ENCODE data around the gene LY86.
"Not testable (repeated sequence)": the region's sequence is repeated elsewhere in the genome, so short reads cannot be mapped to it uniquely, and the experiment has no call there.

The LY86 gene

DNA sequence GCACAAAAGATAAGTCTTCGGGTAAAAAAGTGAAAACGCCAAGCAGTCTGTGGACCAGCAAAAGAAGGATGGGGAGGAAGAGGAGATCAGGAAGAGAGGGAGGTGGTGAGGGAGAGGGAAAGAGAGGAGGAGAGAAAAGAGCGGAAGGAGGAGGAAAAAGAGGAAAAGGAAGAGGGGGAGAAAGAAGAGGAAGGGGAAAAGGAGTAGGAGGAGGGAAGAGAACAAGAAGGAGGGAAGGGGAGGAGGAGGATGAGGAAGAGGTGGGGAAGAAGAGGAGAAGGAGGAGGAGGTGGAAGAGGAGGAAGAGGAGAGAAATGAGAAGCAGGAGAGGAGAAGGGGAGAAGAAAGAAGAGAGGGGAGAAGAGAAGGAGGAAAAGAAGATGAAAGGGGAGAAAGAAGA is 6.5 kb downstream of the LY86 start:
- in situ Hi-C loops (cut with HindIII; ENCODE audit: low sequenced_read_pairs) = no loop called here

DNA sequence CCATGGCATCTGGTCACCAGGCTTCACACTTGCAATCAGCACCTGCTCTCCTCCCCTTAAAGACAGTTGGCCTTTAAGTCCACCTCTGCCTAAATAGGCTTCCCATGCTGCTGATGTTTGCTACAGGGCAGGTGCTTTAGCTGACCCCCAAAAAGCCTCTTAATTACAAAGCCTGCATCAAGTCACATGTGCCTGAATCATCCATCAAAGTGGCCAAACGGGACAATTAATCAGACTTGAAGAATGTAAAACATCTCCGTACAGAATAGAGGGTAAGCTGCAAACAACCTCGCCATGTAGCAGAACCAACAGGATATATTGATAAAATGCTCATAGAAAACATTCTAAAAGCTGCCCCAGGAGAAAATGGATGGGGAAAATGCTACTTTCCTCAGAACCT is 7.4 kb downstream of the LY86 start:
- in situ Hi-C loops (cut with HindIII; ENCODE audit: low sequenced_read_pairs) = no loop called here

DNA sequence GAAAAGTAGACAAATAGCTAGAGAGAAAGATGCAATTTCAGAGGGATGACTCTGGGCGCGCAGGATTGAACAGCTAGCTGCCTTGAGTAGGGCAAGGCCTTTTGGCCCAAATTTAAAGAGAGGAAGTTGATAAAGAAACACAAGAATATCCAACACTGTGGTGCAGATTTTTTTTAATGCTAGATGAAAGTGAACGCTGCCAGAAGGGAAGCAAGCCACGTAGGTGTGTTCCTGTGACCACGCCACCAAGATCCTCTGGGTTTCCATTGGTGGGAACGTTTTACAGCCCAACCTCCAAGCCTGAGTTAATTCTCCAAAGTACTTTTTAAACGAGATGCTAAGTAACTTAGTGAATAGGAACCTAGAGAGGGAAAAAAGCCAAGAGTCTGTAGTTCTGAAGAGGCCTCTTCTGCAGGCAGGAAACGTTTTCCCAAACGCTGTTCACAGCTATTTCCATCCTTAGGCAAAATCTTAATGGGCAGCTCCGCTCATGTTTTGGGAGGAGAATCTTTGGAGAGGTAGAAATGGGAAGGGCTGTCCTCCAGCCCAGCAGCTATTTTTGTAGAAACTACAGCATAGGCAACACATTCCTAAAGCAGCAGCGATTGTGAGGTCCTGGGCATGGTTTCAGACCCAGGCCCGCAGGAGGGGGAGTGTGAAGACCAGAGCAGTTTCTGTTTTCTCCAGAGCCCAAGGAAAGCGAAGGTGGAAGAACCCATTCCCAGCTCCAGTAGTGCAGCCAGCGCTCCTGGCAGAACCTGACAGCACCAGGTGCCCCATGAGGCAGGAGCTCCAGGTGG is 8.2 kb downstream of the LY86 start:
- in situ Hi-C loops (cut with HindIII; ENCODE audit: low sequenced_read_pairs) = no loop called here

DNA sequence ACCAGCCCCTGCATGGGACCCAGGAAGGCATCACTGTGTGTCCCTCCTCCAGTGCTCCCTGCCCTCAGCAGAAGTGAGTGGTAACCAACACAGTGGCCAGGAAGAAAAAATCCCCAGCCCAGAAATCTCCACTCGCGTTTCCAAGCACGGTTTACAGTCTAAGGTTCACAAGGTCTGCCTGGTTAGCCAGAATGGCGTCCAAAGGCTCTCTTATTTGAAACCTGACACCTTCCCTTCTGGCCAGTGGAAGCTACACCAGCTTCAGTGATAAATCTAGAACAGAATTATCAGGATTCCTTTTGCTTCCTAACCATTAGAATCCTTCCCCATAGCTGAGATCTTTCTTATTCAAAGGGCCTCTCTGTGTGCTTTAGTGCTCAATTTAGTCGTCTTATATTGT is 9.2 kb downstream of the LY86 start:
- in situ Hi-C loops (cut with HindIII; ENCODE audit: low sequenced_read_pairs) = no loop called here

DNA sequence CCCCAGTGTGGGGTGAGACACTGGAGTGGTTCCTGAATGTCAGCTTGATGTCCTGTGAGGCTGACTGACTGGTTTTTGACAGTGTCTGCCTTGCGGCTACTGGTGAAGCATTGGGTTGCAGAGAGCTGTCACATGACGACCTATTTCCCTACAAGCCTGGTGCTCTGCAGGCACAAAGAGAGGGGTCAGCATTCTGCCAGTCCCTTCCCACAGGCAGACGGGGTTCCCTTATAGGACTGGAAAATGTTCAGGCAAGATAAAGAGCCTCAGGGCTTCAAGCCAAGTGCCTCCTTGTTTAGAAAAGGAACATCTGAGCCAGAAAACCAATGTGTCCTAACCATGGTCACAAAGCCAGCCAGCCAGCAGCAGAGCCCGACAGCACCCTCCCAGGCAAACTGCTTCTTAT is 11.0 kb downstream of the LY86 start:
- in situ Hi-C loops (cut with HindIII; ENCODE audit: low sequenced_read_pairs) = no loop called here

DNA sequence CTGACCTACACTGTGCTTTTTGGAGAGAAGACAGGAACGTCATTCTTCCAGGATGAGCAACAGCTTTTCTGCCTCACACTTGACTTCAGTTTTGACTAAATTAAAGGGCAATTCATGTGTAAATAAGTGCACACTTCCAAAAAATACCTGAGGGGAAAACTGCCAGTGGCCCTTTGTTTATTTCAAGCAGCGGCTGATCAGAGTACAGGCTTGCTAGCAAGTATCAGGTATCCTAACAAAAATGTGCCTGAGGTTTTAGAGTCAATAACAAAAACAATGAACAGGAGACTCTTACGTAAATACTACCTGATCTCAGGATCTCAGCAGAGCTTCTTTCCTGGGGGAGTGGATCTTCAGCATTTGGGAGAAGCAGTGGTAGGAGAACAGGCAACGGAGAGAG is 12.4 kb downstream of the LY86 start:
- in situ Hi-C loops (cut with HindIII; ENCODE audit: low sequenced_read_pairs) = no loop called here

DNA sequence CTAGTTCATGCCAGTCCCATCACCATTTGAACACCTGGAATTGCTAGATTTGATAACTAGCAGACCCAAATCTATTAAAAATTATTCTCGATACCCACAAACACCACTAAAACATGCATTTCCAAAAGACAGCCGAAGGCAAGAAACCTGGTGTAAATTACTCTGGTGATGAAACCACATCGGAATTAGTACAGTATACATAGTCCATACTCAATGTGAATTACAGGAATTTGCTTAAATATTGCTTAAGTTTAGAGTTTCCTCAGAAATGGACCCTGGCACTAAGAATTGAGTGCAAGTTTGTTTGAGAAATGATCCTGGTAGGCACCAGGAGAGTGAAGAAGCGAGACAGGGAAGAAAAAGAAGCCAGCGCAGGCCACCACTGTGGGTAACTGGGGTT is 13.7 kb downstream of the LY86 start:
- in situ Hi-C loops (cut with HindIII; ENCODE audit: low sequenced_read_pairs) = no loop called here

DNA sequence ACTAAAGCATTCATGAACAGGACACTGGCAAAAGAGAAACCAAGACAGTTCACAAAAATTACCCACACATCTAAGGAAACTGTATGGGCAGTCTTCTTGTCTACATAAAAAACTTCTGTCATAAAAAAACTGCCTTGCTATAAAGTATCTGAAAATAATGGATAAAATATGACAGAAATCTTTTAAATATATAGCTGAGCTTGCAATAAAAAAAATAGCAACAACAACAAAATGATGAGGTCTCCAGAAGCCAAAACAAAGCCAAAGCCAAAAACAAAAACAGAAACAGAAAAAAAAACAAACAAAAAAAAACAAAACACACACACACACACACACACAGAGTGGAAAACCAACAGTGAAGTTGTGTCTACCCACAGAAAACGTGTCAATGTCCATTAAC is 14.8 kb downstream of the LY86 start:
- in situ Hi-C loops (cut with HindIII; ENCODE audit: low sequenced_read_pairs) = no loop called here

DNA sequence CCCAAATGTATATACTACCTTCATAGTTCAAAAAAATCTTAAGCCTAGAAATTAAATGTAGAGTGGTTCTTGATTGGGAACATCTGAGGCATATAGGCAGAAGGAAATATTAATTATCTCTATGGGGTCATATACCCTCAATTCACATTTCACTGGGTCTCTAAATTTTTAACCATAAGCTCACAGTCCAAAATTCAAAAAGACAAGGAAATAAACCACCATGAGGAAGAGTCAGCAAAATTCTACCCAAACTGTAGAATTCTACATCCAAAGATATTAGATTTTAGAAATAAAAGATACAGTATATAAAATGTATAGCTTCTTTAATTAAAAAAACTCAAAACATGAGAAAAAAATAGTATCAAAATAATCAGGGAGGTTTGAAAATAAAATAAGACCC is 15.5 kb downstream of the LY86 start:
- in situ Hi-C loops (cut with HindIII; ENCODE audit: low sequenced_read_pairs) = no loop called here

DNA sequence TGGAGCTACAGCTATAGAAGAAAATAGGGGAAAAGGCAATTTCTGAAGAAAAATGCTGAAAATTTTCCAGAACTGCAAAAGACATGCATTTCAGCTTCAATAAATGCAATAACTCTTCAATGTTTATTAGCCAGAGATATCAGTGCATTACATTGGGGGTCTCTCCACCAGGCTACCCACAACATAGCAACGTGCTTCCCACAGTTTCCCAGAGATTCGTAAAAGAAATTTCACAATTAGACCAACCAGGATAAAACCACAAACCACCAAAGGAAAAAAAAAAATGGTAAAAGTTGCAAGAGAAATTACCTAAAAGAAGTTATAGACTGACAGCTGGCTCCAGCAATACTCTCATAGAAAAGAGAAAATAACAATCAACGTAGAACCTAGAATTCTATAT is 16.0 kb downstream of the LY86 start:
- in situ Hi-C loops (cut with HindIII; ENCODE audit: low sequenced_read_pairs) = no loop called here

DNA sequence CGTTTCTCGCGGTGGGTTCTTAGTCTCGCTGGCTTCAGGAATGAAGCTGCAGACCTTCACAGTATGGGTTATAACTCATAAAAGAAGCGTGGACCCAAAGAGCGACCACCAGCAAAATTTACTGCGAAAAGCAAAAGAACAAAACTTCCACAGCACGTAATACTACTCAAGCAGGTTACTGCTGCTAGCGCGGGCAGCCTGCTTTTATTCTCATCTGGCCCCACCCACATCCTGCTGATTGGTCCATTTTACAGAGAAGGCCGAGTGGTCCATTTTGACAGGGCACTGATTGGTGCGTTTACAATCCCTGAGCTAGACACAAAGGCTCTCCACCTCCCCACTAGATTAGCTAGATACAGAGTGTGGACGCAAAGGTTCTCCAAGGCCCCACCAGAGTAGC is 17.4 kb downstream of the LY86 start:
- in situ Hi-C loops (cut with HindIII; ENCODE audit: low sequenced_read_pairs) = no loop called here

DNA sequence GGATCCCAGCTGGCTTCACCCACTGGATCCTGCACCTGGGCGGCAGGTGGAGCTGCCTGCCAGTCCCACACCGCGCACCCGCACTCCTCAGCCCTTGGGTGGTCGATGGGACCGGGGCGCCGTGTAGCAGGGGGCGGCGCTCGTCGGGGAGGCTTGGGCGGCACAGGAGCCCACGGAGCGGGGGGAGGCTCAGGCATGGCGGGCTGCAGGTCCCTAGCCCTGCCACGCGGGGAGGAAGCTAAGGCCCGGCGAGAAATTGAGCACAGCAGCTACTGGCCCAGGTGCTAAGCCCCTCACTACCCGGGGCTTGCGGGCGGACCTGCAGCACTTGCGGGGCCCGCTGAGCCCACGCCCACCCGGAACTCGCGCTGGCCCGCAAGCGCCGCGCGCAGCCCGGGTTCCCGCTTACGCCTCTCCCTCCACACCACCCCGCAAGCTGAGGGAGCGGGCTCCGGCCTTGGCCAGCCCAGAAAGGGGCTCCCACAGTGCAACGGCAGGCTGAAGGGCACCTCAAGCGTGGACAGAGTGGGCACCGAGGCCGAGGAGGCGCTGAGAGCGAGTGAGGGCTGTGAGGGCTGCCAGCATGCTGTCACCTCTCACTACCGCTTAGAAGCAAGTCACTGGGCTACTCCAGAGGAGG is 18.0 kb downstream of the LY86 start:
- in situ Hi-C loops (cut with HindIII; ENCODE audit: low sequenced_read_pairs) = not testable (repeated sequence)

DNA sequence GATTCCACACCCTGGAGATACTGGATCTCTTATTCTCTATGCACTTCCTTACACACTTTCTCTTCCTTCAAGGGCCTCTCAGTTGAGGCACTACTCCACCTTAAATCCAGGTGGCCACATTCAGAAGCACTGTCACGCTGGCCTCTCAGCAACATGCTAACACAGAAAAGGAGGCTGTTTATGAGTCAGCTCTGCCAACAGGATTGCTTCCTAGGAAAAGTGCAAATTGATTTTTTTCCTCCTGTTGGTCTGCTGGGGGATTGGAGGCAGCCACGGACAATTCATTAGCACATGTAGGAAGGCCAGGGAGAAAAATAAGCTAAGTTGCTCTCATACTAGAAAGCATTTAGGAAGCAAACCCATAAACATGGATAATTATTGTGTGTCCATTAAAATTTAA is 20.9 kb downstream of the LY86 start:
- in situ Hi-C loops (cut with HindIII; ENCODE audit: low sequenced_read_pairs) = no loop called here

DNA sequence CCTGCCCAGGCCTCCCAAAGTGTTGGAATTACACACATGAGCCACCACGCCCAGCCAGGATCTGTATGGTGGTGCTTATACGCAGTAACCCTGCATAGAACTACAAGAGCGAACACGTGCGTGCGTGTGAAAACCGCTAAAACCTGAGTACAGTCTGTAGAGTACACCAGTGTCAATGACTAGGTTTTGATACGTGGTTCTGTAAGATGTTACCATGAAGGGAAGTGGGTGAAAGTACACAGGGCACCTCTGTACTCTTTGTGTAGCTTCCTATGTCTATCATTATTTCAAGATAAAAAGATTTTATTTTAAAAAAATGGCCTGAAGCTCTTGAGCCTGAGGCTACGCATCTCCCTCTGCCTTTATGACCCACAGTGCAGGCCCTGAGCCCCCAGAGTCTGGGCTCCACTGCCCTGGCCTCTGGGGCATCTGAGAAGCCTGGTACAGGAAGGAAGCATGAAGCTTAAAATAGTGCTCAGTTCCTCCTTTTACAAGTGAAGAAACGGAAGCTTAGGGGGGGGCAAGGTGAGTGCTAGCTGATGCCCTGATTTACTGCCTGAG is 21.6 kb downstream of the LY86 start:
- in situ Hi-C loops (cut with HindIII; ENCODE audit: low sequenced_read_pairs) = no loop called here

DNA sequence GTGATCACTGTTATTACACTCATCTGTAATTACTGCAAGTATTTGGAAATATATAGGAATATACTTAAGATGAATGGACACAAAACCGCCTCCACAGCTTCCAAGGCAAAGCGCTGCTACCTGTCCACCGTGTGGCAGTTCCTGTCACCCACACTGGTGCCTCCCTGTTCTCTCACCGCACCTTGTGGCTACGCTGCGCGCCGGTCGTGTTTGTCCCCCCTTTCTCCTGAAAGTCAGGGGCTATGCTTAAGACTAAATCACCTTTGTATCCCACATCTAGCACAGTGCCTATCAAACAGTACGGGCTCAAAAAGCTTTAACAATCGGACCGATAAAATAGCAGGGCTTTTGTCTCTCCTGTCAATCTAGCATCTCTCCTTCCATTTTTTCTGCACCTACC is 23.0 kb downstream of the LY86 start:
- in situ Hi-C loops (cut with HindIII; ENCODE audit: low sequenced_read_pairs) = no loop called here

DNA sequence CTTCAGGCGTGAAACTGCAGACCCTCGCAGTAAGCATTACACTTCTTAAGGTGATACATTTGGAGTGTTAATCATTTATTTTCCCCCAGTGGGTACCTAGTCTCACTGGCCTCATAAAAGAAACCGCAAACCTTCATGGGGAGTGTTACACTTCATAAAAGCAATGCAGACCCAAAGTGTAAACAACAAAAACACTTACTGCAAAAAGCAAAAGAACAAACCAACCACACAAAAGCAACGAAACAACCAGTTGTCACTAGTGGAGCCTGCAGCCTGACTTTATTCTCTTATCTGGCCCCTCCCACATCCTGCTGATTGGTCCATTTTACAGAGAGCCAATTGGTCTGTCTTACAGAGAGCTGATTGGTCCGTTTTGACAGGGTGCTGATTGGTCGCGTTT is 23.8 kb downstream of the LY86 start:
- in situ Hi-C loops (cut with HindIII; ENCODE audit: low sequenced_read_pairs) = no loop called here

DNA sequence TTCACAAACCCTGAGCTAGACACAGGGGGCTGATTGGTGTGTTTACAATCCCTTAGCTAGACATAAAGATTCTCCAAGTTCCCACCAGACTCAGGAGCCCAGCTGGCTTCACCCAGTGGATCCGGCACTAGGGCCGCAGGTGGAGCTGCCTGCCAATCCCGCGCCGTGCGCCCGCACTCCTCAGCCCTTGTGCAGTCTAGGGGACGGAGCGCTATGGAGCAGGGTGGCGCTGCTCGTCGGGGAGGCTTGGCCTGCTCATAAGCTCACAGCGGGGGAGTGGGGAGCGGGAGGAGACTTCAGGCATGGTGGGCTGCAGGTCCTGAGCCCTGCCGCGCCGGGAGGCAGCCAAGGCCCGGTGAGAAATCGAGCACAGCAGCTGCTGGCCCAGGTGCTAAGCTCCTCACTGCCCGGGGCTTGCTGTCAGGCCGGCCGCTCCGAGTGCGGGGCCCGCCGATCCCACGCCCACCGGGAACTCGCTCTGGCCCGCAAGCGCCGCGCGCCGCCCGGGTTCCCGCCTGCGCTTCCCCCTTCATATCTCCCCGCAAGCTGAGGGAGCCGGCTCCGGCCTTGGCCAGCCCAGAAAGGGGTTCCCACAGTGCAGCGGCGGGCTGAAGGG is 24.7 kb downstream of the LY86 start:
- in situ Hi-C loops (cut with HindIII; ENCODE audit: low sequenced_read_pairs) = not testable (repeated sequence)

DNA sequence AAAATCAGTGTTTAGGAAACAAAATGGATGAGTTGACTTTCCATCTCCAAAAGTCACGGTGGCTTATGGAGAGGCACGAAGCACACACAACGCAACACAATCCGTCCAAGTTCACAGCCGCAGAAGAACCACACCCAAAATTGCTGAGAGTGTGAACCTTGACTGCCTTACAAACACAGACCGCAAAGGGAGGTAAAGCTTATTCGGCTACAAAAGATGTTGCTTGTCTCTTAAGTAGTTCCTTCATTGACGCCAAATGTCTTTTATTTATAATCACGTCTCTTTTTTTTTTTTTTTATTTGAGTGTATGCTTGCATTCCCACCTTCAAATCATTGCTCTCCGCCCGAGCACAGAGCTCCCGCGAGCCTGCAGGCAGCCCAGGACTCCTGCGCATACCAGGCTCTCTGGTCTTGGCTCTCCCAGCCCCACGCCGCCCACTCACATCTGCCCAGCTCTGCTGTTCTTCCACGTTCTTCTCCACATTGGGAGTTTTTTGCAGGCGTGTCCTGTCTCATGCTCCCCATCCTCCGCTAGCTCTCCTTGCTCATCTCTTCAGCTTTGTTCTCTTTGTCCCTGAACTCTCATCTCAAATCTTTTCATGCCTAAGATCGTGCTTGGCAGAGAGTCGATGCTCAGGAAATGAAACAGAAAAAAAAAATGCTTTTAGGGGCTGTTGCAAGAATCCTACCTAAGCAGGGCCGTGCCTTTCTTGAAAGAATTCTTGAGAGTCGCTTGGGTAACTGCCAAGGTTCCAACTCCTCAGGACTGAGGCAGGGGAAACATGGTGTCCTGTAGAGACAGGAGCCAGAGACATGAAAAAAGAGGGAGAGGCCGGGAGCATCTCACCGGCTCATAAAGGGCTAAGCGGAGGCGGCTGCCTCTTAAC is 25.8 kb downstream of the LY86 start:
- in situ Hi-C loops (cut with HindIII; ENCODE audit: low sequenced_read_pairs) = no loop called here

DNA sequence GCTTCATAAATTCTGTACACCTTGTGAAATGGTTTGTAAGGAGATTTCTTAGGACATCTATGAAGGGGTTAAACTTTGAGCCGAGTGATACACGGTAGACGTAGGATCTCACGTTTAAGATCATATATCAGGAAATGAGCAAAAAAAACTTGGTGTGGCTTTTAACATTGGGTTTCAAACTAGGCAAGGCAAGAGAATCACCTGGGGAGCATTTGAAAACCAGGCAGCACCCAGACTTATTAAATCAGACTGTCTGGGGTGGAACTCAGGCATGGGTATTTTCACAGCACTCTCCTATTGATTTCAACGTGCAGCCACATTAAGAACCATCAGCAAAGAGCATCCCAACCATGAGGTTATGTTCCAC is 26.4 kb downstream of the LY86 start:
- in situ Hi-C loops (cut with HindIII; ENCODE audit: low sequenced_read_pairs) = no loop called here

DNA sequence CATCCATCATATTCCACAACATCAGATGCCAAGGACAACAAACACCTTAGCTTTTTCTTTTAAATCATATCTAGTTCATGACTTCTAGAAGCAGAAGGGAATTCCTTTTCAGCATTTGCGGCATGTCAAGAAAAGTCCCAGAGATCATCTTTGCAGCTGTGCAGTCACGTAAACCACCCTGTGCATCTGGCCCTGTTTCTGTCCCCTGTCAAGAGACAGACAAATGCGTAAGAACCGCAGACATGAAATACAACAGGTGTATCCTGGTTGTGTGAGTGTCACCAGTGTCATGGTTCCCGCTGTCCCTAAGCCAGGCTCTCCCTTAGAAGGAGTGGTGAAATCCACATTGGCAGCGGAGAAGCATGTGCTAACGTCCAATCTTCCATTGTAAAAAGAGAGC is 28.1 kb downstream of the LY86 start:
- in situ Hi-C loops (cut with HindIII; ENCODE audit: low sequenced_read_pairs) = no loop called here
